Measurements from ENCODE around the gene CPXM1.
"Not testable (repeated sequence)": the region's sequence is repeated elsewhere in the genome, so short reads cannot be mapped to it uniquely, and the experiment has no call there.

The CPXM1 gene

GRCh38 chr20:2814076-2814475 lies 13.6 kb upstream of the CPXM1 start:
- ATAC-seq: peak; percentile 16
- TF ChIP-seq ESRRG (CRISPR knock-in tag; IDR thresholded peaks at IDR 0.05) (no peak), ZC3H10 (CRISPR knock-in tag; IDR thresholded peaks at IDR 0.05) (no peak), PPARA (CRISPR knock-in tag; IDR thresholded peaks at IDR 0.05; ENCODE audit: borderline replicate concordance) (no peak), CSRNP3 (CRISPR knock-in tag; IDR thresholded peaks at IDR 0.05) (no peak), POU6F1 (CRISPR knock-in tag; IDR thresholded peaks at IDR 0.05; ENCODE audit: borderline replicate concordance, low read depth) (no peak), TOX (CRISPR knock-in tag; IDR thresholded peaks at IDR 0.05; ENCODE audit: borderline replicate concordance) (no peak), ZNF8 (CRISPR knock-in tag; IDR thresholded peaks at IDR 0.05) (no peak), ISL1 (CRISPR knock-in tag; IDR thresholded peaks at IDR 0.05) (no peak), BACH2 (CRISPR knock-in tag; IDR thresholded peaks at IDR 0.05; ENCODE audit: borderline replicate concordance) (no peak), CSDC2 (CRISPR knock-in tag; IDR thresholded peaks at IDR 0.05) (no peak)

- ATAC-seq: no peak
- TF ChIP-seq SNAI2 (CRISPR knock-in tag; IDR thresholded peaks at IDR 0.05) (no peak), ESRRG (CRISPR knock-in tag; IDR thresholded peaks at IDR 0.05) (no peak), RARB (CRISPR knock-in tag; IDR thresholded peaks at IDR 0.05) (no peak), TCF4 (CRISPR knock-in tag; IDR thresholded peaks at IDR 0.05; ENCODE audit: borderline replicate concordance) (no peak), ZNF8 (CRISPR knock-in tag; IDR thresholded peaks at IDR 0.05) (no peak), ZC3H10 (CRISPR knock-in tag; IDR thresholded peaks at IDR 0.05) (no peak), CSDC2 (CRISPR knock-in tag; IDR thresholded peaks at IDR 0.05) (no peak), PATZ1 (CRISPR knock-in tag; IDR thresholded peaks at IDR 0.05; ENCODE audit: borderline replicate concordance) (no peak), ARNTL (CRISPR knock-in tag; IDR thresholded peaks at IDR 0.05; ENCODE audit: borderline replicate concordance, low read depth) (no peak), CSRNP3 (CRISPR knock-in tag; IDR thresholded peaks at IDR 0.05) (no peak), BACH2 (CRISPR knock-in tag; IDR thresholded peaks at IDR 0.05; ENCODE audit: borderline replicate concordance) (no peak), ZNF565 (CRISPR knock-in tag; conservative IDR thresholded peaks at IDR 0.05; ENCODE audit: low read depth) (no peak), TOX (CRISPR knock-in tag; IDR thresholded peaks at IDR 0.05; ENCODE audit: borderline replicate concordance) (no peak)
Observed at GRCh38 chr20:2812189-2812588, 11.8 kb upstream of the CPXM1 start.

GRCh38 chr20:2809690-2810089 lies 9.3 kb upstream of the CPXM1 start:
- ATAC-seq: no peak
- no peak for TF ChIP-seq ARNTL (CRISPR knock-in tag; IDR thresholded peaks at IDR 0.05; ENCODE audit: borderline replicate concordance, low read depth)
- no peak for TF ChIP-seq ZNF70 (CRISPR knock-in tag; IDR thresholded peaks at IDR 0.05)
- no peak for TF ChIP-seq ESRRG (CRISPR knock-in tag; IDR thresholded peaks at IDR 0.05)
- no peak for TF ChIP-seq PATZ1 (CRISPR knock-in tag; IDR thresholded peaks at IDR 0.05; ENCODE audit: borderline replicate concordance)
- no peak for TF ChIP-seq CREB5 (CRISPR knock-in tag; IDR thresholded peaks at IDR 0.05; ENCODE audit: low read depth)
- no peak for TF ChIP-seq ZC3H10 (CRISPR knock-in tag; IDR thresholded peaks at IDR 0.05)
- TF ChIP-seq CSRNP3 (CRISPR knock-in tag; IDR thresholded peaks at IDR 0.05): no peak

- not testable (repeated sequence) for ATAC-seq
Observed at GRCh38 chr20:2807929-2808328, 7.5 kb upstream of the CPXM1 start.

Measured in SK-N-SH treated with all-trans-retinoic acid at 6 μM for 48 hours (cell line).